HT1080 (cell line): ENCODE results near the gene PLAA. TPM values are rescaled to one million over a fixed set of nuclear protein-coding genes. Genes with fewer than 3 reads are reported as not detected.

Source experiments
- small RNA-seq: library from RNA; depleted of rRNA; stranded (forward); fragments of <200 nt; gene quantifications from one replicate; pipeline ENCODE3, GENCODE V24; 2014
- total RNA-seq: library from RNA; depleted of rRNA; stranded (reverse); fragments of >200 nt; shearing (Covaris generic); gene quantifications from 2 replicates; pipeline ENCODE4 v1.2.3, GENCODE V29; 2014; rRNA removed

Gene PLAA
- total RNA-seq, 1 experiment from 2014 or later = 54.6 TPM

Small RNA genes lying within 50 kb of the gene (small RNA-seq; reads per million reads assigned to genes)
- gene RN7SL100P = not detected

Other genes with a start within 250 kb of the PLAA start
- gene CAAP1, start 54.4 kb downstream of the PLAA start, total RNA-seq = 26.1 and 26.3 TPM in 2 replicates
- 11.0 and 14.0 TPM in 2 replicates for gene IFT74, start 9.2 kb upstream of the PLAA start, total RNA-seq
- gene LRRC19, start 58.4 kb upstream of the PLAA start, total RNA-seq = not detected in 2 replicates
- gene TEK, start 162.0 kb upstream of the PLAA start, total RNA-seq = 0.26 and 0.33 TPM in 2 replicates